Peyer's patch (tissue), 4 donors: ENCODE data around the gene KDM6B. TPM values are rescaled to one million over a fixed set of nuclear protein-coding genes. Genes with fewer than 3 reads are reported as not detected.
"Not testable (repeated sequence)": the region's sequence is repeated elsewhere in the genome, so short reads cannot be mapped to it uniquely, and the experiment has no call there.

Source experiments
- DNase-seq, 3 donors: peaks; one replicate each; pipeline ENCODE4 v3.0.0-alpha.2; 2017 to 2019
- H3K27ac ChIP-seq, 4 donors: fragments of 200-600 bp; sonication (generic); one replicate each; pipeline ENCODE4 v1.5.1; 2016 to 2019
- H3K27me3 ChIP-seq, 2 donors: fragments of 200-600 bp; sonication (generic); one replicate each; pipeline ENCODE4 v1.5.1; 2019
- H3K36me3 ChIP-seq, 3 donors: fragments of 200-600 bp; sonication (generic); one replicate each; pipeline ENCODE4 v1.5.1; 2016 to 2019
- H3K4me1 ChIP-seq, 4 donors: fragments of 200-600 bp; sonication (generic); one replicate each; pipeline ENCODE4 v1.5.1; 2016 to 2019
- H3K4me3 ChIP-seq, 4 donors: fragments of 200-600 bp; sonication (generic); 1 replicate in 3 of 4; 2 replicates in 1 of 4; pipeline ENCODE4 v1.5.1; 2016 to 2019; ENCODE audit warnings: mild to moderate bottlenecking in 1 of 4
- H3K9me3 ChIP-seq, 4 donors: fragments of 200-600 bp; sonication (generic); one replicate each; pipeline ENCODE4 v1.5.1; 2016 to 2019; ENCODE audit warnings: mild to moderate bottlenecking in 1 of 4
- CTCF ChIP-seq, 6 experiments: fragments of 450-650 bp in 4 of 6; fragments of 200-600 bp in 2 of 6; sonication (generic) in 1 of 6; IDR thresholded peaks; one replicate each; pipeline ENCODE4 v1.5.1; 2017 to 2019; ENCODE audit warnings: antibody characterized with exemption in 6 of 6, mild to moderate bottlenecking in 3 of 6, moderate library complexity in 1 of 6
- POLR2A ChIP-seq, 2 donors: fragments of 450-650 bp; IDR thresholded peaks; one replicate each; pipeline ENCODE4 v1.5.1; 2017; ENCODE audit warnings: antibody characterized with exemption in 2 of 2, mild to moderate bottlenecking in 2 of 2, moderate library complexity in 2 of 2
- total RNA-seq, 4 donors: library from RNA; depleted of rRNA; stranded (reverse); fragments of >200 nt; gene quantifications; one replicate each; pipeline ENCODE4 v1.1.0, GENCODE V29; 2016

KDM6B gene
- total RNA-seq, 4 donors from 2014 or later, result 32.1 to 45.6 (median 36.4) TPM

- DNase-seq, result no peak
- no peak overlapping the region for H3K27ac ChIP-seq
- H3K36me3 ChIP-seq, result no peaks in the 10 kb centered on the region
- no peaks in the 10 kb centered on the region for H3K4me1 ChIP-seq
- TF ChIP-seq CTCF (IDR thresholded peaks at IDR 0.05) (no peak), POLR2A (IDR thresholded peaks at IDR 0.05) (no peak)
- H3K9me3 ChIP-seq, result no peaks in the 10 kb centered on the region
- no peak overlapping the region for H3K4me3 ChIP-seq
- no peaks in the 10 kb centered on the region for H3K27me3 ChIP-seq
Observed at GRCh38 chr17:7809086-7809790, 24.8 kb upstream of the KDM6B start.

GRCh38 chr17:7809791-7810343 is 24.1 kb upstream of the KDM6B start:
- H3K4me1 ChIP-seq, H3K4me3 ChIP-seq, H3K27ac ChIP-seq, H3K9me3 ChIP-seq, DNase-seq, H3K36me3 ChIP-seq, H3K27me3 ChIP-seq: not testable (repeated sequence)

GRCh38 chr17:7811251-7811650 is 22.8 kb upstream of the KDM6B start:
- DNase-seq, result no peak
- Histone ChIP-seq H3K9me3 (no peaks in the 10 kb centered on the region), H3K36me3 (no peaks in the 10 kb centered on the region), H3K27me3 (no peaks in the 10 kb centered on the region), H3K4me3 (no peak overlapping the region), H3K4me1 (no peaks in the 10 kb centered on the region), H3K27ac (no peak overlapping the region)
- no peak for TF ChIP-seq CTCF (IDR thresholded peaks at IDR 0.05)
- TF ChIP-seq POLR2A (IDR thresholded peaks at IDR 0.05), result no peak

- Histone ChIP-seq H3K27me3 (no peaks in the 10 kb centered on the region), H3K9me3 (no peaks in the 10 kb centered on the region), H3K4me1 (no peaks in the 10 kb centered on the region), H3K27ac (no peak overlapping the region), H3K4me3 (no peak overlapping the region), H3K36me3 (no peaks in the 10 kb centered on the region)
- TF ChIP-seq POLR2A (IDR thresholded peaks at IDR 0.05) (no peak), CTCF (IDR thresholded peaks at IDR 0.05) (no peak)
- DNase-seq, result no peak
Observed at GRCh38 chr17:7814969-7815368, 19.0 kb upstream of the KDM6B start.

GRCh38 chr17:7816926-7817642 is 16.9 kb upstream of the KDM6B start:
- no peak for DNase-seq
- no peak overlapping the region for H3K27ac ChIP-seq
- no peaks in the 10 kb centered on the region for H3K4me1 ChIP-seq
- H3K9me3 ChIP-seq, result no peaks in the 10 kb centered on the region
- H3K27me3 ChIP-seq, result no peaks in the 10 kb centered on the region
- H3K4me3 ChIP-seq, result no peak overlapping the region
- H3K36me3 ChIP-seq, result no peaks in the 10 kb centered on the region
- TF ChIP-seq CTCF (IDR thresholded peaks at IDR 0.05) (no peak), POLR2A (IDR thresholded peaks at IDR 0.05) (no peak)

GRCh38 chr17:7817643-7817964 is 16.4 kb upstream of the KDM6B start:
- no peak for DNase-seq
- Histone ChIP-seq H3K9me3 (no peaks in the 10 kb centered on the region), H3K36me3 (no peaks in the 10 kb centered on the region), H3K4me1 (no peaks in the 10 kb centered on the region), H3K27ac (no peak overlapping the region), H3K4me3 (no peak overlapping the region), H3K27me3 (no peaks in the 10 kb centered on the region)
- TF ChIP-seq POLR2A (IDR thresholded peaks at IDR 0.05) (no peak), CTCF (IDR thresholded peaks at IDR 0.05) (no peak)
